GM23338 (cell line): ENCODE measurements around the gene DEXI. TPM values are rescaled to one million over a fixed set of nuclear protein-coding genes. Genes with fewer than 3 reads are reported as not detected.

Experiments
- ATAC-seq: fragments of 200-7000 bp; cut with Tn5 transposase; 3 replicates; pipeline ENCODE4 v1.9.1; 2020
- DNase-seq: peaks from one replicate; pipeline ENCODE4 v3.0.0-alpha.2; 2015; ENCODE audit warnings: low spot score
- H2AFZ ChIP-seq: fragments of 200-600 bp; sonication (generic); 2 replicates; pipeline ENCODE4 v1.8.0; 2016; ENCODE audit warnings: antibody characterized with exemption, mild to moderate bottlenecking, moderate library complexity
- H3F3A ChIP-seq: fragments of 200-600 bp; sonication (generic); replicated peaks from 2 replicates; pipeline ENCODE4 v1.8.0; 2017; ENCODE audit warnings: antibody characterized with exemption, mixed run types, low read depth
- H3K27ac ChIP-seq: fragments of 200-600 bp; sonication (generic); 2 replicates; pipeline ENCODE4 v1.6.1; 2016; ENCODE audit warnings: low read depth
- H3K27me3 ChIP-seq: fragments of 200-600 bp; sonication (generic); 2 replicates; pipeline ENCODE4 v1.8.0; 2016; ENCODE audit warnings: mild to moderate bottlenecking, mixed run types, moderate library complexity; ENCODE audit not compliant: insufficient read depth
- H3K36me3 ChIP-seq: fragments of 200-600 bp; sonication (generic); 2 replicates; pipeline ENCODE4 v1.8.0; 2016; ENCODE audit warnings: mild to moderate bottlenecking; ENCODE audit not compliant: insufficient read depth
- H3K4me1 ChIP-seq: fragments of 200-600 bp; sonication (generic); 2 replicates; pipeline ENCODE4 v1.8.0; 2016; ENCODE audit warnings: mild to moderate bottlenecking, moderate library complexity; ENCODE audit not compliant: insufficient read depth
- H3K4me2 ChIP-seq: fragments of 200-600 bp; sonication (generic); 2 replicates; pipeline ENCODE4 v1.7.1; 2017; ENCODE audit warnings: mixed run types
- H3K4me3 ChIP-seq: fragments of 200-600 bp; sonication (generic); 2 replicates; pipeline ENCODE4 v1.6.1; 2016; ENCODE audit warnings: mixed run types
- H3K79me2 ChIP-seq: fragments of 200-600 bp; sonication (generic); replicated peaks from 2 replicates; pipeline ENCODE4 v1.8.0; 2017; ENCODE audit warnings: mild to moderate bottlenecking; ENCODE audit not compliant: insufficient read depth
- H3K9me2 ChIP-seq: fragments of 200-600 bp; sonication (generic); 2 replicates; pipeline ENCODE4 v1.8.0; 2017; ENCODE audit not compliant: insufficient read depth
- H4K20me1 ChIP-seq: fragments of 200-600 bp; sonication (generic); replicated peaks from 2 replicates; pipeline ENCODE4 v1.8.0; 2017; ENCODE audit warnings: mild to moderate bottlenecking; ENCODE audit not compliant: insufficient read depth
- H3K27ac Mint-ChIP-seq: 2 replicates; pipeline ENCODE4 v1.8.0; 2020; ENCODE audit warnings: inconsistent platforms, mild to moderate bottlenecking, moderate library complexity, mixed read lengths
- H3K27me3 Mint-ChIP-seq: 3 replicates; pipeline ENCODE4 v1.8.0; 2022; ENCODE audit warnings: low read depth, mild to moderate bottlenecking, moderate library complexity, mixed read lengths, inconsistent platforms; ENCODE audit not compliant: insufficient read depth, poor library complexity
- H3K36me3 Mint-ChIP-seq: 3 replicates; pipeline ENCODE4 v1.8.0; 2021; ENCODE audit warnings: low read depth, mild to moderate bottlenecking, inconsistent platforms, moderate library complexity, mixed read lengths
- H3K4me1 Mint-ChIP-seq: 3 replicates; pipeline ENCODE4 v1.8.0; 2020; ENCODE audit warnings: mild to moderate bottlenecking, inconsistent platforms, mixed read lengths
- H3K4me3 Mint-ChIP-seq: 3 replicates; pipeline ENCODE4 v1.8.0; 2021; ENCODE audit warnings: moderate library complexity, mild to moderate bottlenecking, inconsistent platforms, mixed read lengths
- H3K9me3 Mint-ChIP-seq: 3 replicates; pipeline ENCODE4 v1.8.0; 2020; ENCODE audit warnings: moderate library complexity, mild to moderate bottlenecking, inconsistent platforms, mixed read lengths
- EZH2 ChIP-seq: fragments of 200-600 bp; sonication (generic); IDR thresholded peaks from one replicate; pipeline ENCODE4 v1.8.0; 2017; ENCODE audit warnings: antibody characterized with exemption, mild to moderate bottlenecking, low read depth; ENCODE audit not compliant: unreplicated experiment
- EZH2phosphoT487 ChIP-seq: fragments of 200-600 bp; sonication (generic); IDR thresholded peaks from one replicate; pipeline ENCODE4 v1.8.1; 2018; ENCODE audit warnings: antibody characterized with exemption; ENCODE audit not compliant: unreplicated experiment
- ZNF114 ChIP-seq: fragments of 250-450 bp; sonication (Bioruptor Pico); IDR thresholded peaks from 2 replicates; pipeline ENCODE4 v1.5.0; 2020; ENCODE audit warnings: mild to moderate bottlenecking, moderate library complexity
- ZNF462 ChIP-seq: fragments of 250-450 bp; sonication (Bioruptor Pico); IDR thresholded peaks from 2 replicates; pipeline ENCODE4 v1.5.0; 2020; ENCODE audit warnings: mild to moderate bottlenecking, moderate library complexity
- polyA plus RNA-seq: library from polyadenylated mRNA; unstranded; fragments of >200 nt; fragmentation: Nextera tagmentation; extraction: Ambion mirVana; gene quantifications from 2 replicates; pipeline ENCODE4 v1.2.1, GENCODE V29; 2016
- total RNA-seq: library from RNA; depleted of rRNA; stranded (reverse); fragments of >200 nt; shearing (Covaris generic); gene quantifications from 2 replicates; pipeline ENCODE4 v1.2.3, GENCODE V29; 2014
- TF ChIP-seq, protein P1 (sequence below): IDR thresholded peaks from one replicate; pipeline ENCODE4 v1.6.1; 2018; ENCODE audit warnings: antibody characterized with exemption; ENCODE audit not compliant: unreplicated experiment

The DEXI gene
- total and polyA plus RNA-seq, 2 experiments from 2014 or later = 26.5 to 58.2 TPM

DNA sequence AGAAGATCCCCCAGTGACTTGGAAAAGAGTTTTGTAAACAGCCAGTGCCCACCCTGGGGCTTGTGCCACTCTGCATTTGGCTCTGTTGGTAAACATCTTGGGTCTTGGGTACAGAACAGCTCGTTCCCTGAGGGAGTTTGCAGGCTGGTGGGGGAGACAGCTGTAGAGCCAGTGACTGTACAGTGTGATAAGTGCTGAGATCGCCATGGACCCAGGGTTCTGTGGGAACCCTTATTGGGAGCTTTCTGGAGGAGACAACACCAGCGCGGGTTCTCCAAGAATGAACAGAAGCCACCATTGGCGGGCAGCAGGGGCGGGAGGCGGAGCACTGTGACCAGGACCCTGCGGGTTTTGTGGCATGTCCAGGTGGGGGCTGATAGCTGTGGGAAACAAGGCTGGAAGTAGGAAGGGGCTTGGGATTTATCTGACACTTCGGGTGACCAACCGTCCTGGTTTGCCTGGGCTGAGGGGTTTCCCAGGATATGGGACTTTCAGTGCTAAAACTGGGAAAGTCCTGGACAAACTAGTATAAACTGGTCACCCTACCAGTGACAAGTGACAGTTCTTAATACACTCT, 5.0 kb upstream of the DEXI start (continued):
- no peak for TF ChIP-seq ZNF462 (CRISPR knock-in tag)
- TF ChIP-seq ZNF114 = no peak
- TF ChIP-seq EZH2phosphoT487 = no peak
- no peak for TF ChIP-seq EZH2

DNA sequence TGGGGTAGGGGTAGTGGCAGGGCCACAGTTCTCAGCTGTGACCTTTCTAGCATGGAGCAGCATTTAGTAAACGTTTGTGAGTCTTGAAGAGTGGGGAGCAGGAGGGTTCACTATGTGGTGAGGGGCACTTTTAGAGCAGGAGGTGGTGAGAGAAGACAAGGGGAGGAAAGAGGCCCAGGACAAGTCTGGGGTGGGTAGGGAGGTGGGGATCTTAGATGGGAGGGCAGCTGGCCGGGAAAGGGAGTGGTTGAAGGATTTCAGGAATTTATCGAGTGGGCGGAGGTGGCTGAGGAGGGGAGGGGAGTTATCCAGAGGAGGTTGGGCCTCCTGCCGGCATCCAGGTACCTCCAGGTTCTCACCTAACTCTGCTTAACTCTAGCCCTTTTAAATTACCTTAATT, 4.0 kb upstream of the DEXI start:
- ATAC-seq (peak; percentile 4), DNase-seq (peak; percentile 83)
- Histone ChIP-seq H2AFZ (no peak overlapping the region), H3K4me1 (peaks cover 50% of the 10 kb centered on the region), H3K4me2 (peak overlapping the region; percentile 88), H3K36me3 (no peaks in the 10 kb centered on the region), H3K27me3 (0 out of 2 replicates have a peak, but pooled peaks cover 2% of the 10 kb centered on the region), H4K20me1 (peaks cover 8% of the 10 kb centered on the region; the same call in 1 of the 2 replicates), H3F3A (peaks cover 12% of the 10 kb centered on the region; the same call in 1 of the 2 replicates), H3K79me2 (peaks cover 55% of the 10 kb centered on the region), H3K27ac (peak overlapping the region; percentile 23; the same call in 1 of the 2 replicates), H3K4me3 (peak overlapping the region; percentile 93), H3K9me2 (no peaks in the 10 kb centered on the region)
- Mint-ChIP-seq H3K27me3 (peaks cover 8% of the 10 kb centered on the region), H3K9me3 (no peaks in the 10 kb centered on the region), H3K36me3 (no peaks in the 10 kb centered on the region), H3K4me1 (peaks cover 63% of the 10 kb centered on the region), H3K4me3 (peak overlapping the region; percentile 82), H3K27ac (0 out of 2 replicates have a peak overlapping the region, but pooled peaks have one; percentile 18)
- TF ChIP-seq, protein P1, sequence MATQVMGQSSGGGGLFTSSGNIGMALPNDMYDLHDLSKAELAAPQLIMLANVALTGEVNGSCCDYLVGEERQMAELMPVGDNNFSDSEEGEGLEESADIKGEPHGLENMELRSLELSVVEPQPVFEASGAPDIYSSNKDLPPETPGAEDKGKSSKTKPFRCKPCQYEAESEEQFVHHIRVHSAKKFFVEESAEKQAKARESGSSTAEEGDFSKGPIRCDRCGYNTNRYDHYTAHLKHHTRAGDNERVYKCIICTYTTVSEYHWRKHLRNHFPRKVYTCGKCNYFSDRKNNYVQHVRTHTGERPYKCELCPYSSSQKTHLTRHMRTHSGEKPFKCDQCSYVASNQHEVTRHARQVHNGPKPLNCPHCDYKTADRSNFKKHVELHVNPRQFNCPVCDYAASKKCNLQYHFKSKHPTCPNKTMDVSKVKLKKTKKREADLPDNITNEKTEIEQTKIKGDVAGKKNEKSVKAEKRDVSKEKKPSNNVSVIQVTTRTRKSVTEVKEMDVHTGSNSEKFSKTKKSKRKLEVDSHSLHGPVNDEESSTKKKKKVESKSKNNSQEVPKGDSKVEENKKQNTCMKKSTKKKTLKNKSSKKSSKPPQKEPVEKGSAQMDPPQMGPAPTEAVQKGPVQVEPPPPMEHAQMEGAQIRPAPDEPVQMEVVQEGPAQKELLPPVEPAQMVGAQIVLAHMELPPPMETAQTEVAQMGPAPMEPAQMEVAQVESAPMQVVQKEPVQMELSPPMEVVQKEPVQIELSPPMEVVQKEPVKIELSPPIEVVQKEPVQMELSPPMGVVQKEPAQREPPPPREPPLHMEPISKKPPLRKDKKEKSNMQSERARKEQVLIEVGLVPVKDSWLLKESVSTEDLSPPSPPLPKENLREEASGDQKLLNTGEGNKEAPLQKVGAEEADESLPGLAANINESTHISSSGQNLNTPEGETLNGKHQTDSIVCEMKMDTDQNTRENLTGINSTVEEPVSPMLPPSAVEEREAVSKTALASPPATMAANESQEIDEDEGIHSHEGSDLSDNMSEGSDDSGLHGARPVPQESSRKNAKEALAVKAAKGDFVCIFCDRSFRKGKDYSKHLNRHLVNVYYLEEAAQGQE = no peak
- no peak for TF ChIP-seq ZNF462 (CRISPR knock-in tag)
